NCI-H1694 (cell line): Measurements from ENCODE around the gene CCDC28B.
A peak's percentile ranks its signal among the peaks of the same experiment; 100 is the strongest.

ENCODE experiments used
- DNase-seq: peaks from one replicate; lab custom pipeline; 2025; lab: John Stamatoyannopoulos, UW

The CCDC28B gene

DNA sequence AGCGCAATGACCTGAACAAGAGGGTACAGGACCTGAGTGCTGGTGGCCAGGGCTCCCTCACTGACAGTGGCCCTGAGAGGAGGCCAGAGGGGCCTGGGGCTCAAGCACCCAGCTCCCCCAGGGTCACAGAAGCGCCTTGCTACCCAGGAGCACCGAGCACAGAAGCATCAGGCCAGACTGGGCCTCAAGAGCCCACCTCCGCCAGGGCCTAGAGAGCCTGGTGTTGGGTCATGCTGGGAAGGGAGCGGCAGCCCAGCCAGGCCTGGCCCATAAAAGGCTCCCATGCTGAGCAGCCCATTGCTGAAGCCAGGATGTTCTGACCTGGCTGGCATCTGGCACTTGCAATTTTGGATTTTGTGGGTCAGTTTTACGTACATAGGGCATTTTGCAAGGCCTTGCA lies 5.4 kb upstream of the CCDC28B start:
- DNase-seq, result no peak

DNA sequence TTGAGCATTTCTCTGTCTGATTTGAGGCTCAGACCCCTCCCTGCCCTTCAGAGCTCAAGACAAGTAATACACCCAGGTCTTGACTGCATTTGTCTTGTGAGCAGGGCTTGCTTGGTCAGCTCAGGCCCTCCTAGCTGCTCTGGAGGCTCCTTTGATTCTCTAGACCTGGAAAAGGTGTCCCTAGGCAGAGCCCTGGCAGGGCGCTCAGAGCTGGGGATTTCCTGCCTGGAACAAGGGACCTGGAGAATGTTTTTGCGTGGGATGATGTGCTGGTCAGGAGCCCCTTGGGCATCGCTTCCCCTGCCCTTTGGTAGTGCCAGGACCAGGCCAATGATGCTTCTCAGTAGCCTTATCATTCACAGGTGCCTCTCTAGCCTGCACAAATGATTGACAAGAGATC lies 4.9 kb upstream of the CCDC28B start:
- no peak for DNase-seq

DNA sequence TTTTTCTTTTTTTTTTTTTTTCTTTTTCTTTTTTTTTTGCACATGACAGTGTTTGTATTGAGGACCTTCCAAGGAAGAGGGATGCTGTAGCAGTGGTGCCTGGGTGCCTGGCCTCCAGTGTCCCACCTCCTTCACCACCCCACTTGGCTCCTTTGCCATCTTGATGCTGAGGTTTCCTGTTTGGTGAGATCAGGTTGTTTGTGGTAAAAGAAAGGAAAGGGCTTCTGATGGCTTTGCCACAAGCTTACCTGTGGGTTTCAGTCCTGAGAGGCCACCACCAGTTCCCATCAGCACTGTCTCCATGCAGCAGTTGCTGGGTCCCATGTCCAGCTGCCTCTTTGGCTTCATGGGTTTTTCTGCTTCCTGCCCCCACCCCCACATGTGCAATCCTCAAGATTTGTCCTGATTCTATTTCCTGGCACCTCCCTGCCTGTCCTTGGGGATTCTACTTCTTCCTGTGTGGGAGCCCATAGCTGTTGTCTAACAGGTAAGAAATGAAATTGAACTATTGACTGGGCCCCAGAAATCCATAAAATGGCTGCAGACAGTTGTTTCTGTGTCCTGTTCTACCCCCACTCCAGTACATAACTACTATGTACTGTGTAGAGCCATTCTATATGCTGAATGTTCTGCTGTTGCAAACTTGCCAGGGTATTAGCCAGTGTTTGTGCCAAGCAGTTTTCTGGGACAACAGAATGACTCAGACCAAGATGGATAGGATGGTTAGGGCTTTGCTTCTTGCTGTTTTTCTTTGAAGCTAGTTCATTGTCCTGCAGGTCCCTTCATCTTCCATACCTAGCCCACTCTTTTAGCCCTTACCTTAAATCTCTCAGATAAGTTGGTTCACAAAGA lies 4.2 kb upstream of the CCDC28B start:
- DNase-seq, result no peak

DNA sequence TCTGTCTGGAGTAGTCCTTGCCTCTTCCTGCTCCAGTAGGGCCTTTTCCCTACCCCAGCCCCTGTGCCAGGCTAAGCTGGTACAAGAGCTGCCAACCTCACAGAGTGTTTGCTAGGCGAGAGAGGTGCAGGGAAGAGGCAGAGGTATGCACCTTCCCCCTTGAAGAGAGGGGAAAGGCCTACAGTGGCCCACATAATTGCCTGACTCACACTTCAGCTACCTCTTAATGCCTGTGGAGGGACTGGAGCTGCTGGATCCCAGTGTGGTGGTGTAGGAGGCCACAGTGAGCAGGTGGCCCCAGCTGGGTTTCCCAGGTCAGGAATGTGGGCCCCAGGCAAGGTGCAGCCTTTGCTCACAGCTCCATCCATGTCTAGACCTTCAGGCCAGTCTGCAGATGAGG lies 3.3 kb upstream of the CCDC28B start:
- no peak for DNase-seq

DNA sequence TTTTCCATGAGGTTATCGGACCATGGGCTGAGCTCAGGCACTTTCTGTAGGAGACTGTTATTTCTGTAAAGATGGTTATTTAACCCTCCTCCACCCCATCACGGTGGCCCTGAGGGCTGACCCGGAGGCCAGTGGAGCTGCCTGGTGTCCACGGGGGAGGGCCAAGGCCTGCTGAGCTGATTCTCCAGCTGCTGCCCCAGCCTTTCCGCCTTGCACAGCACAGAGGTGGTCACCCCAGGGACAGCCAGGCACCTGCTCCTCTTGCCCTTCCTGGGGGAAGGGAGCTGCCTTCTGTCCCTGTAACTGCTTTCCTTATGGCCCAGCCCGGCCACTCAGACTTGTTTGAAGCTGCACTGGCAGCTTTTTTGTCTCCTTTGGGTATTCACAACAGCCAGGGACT lies 2.6 kb upstream of the CCDC28B start:
- DNase-seq, result no peak

DNA sequence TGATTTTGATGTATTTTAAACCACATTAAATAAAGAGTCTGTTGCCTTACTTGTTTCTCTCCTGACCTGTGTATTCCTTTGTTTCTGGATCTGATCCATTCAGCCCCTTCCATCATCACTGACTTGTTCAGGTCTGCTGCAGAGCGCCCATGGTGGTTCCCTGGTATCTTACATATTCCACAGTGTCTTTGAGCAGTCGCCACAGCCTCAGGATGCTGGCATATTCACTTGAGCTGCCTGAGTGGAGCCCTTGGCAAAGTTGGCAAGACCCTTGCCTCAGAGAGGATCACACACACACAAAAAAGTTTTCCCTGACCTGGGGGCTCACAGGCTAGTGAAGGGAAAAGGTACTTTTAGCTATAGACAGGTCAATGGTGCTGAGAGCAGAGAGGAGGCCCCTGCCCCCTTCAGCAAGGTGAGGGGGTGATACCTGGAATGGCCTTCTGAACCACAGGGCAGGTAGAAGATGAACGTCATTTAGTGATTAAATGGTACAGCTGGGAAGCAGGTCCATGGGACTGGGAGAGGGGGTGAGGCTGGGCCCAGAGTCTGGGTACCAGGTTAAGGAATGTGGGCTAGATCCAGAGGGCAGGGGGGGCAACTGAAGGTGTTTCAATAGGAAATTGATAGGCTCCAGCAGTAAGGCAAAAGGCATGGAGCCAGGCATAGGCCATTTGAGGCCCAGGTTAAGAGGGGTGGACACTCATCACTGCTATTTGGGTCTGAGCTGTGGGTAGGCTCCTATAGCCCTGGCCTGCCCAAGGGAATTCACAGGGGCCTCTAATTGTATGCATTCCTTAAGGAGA lies 2.0 kb upstream of the CCDC28B start:
- no peak for DNase-seq

DNA sequence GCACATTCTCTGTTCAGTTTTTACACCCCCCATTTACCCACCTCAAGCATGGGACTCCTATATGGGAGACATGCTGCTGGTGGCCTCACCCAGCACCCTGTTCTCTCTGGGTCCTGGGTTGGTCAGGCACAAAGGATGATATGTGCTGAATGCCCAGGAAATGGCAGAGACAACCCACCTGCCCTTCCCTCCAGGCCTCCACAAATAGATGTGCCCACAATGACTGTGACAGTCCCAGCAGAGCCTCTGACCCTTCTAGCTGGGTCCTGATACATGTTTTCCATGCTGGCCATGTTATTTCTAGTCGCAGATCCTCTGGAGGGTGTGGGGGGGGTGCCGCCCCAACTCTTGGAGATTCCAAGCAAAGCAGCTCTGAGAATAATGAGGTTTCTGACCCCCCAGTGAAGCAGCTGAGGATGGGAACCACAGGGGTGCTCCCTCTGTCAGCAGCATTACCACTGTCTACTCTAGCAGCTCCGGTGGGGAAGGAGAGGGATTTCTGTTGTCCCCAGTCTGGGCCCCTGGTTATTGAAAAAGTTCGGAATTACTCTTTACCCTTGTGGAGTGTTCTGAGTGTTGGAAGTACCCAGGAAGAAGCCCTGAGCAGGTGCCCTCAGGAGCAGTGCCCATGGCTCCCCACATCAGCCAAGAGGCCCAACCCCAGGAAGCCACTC lies 1.2 kb upstream of the CCDC28B start:
- no peak for DNase-seq

DNA sequence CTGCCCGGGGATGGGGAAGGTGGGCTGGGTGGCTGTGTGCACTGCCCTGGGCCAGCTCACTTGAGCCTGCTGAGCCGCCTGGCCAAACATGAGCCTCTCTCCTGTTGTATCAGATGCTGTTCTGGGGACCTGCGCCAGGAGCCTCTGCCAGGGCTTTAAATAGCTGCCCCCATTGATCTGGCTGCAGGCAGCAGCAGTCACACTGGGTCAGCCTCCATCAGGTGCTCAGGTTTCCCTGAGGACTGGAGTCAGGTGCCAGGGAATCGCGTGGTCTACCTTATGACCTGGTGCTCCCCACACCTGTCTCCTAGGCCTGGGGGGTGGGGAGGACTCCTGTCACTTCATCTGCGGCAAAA lies 700 bp upstream of the CCDC28B start:
- no peak for DNase-seq

DNA sequence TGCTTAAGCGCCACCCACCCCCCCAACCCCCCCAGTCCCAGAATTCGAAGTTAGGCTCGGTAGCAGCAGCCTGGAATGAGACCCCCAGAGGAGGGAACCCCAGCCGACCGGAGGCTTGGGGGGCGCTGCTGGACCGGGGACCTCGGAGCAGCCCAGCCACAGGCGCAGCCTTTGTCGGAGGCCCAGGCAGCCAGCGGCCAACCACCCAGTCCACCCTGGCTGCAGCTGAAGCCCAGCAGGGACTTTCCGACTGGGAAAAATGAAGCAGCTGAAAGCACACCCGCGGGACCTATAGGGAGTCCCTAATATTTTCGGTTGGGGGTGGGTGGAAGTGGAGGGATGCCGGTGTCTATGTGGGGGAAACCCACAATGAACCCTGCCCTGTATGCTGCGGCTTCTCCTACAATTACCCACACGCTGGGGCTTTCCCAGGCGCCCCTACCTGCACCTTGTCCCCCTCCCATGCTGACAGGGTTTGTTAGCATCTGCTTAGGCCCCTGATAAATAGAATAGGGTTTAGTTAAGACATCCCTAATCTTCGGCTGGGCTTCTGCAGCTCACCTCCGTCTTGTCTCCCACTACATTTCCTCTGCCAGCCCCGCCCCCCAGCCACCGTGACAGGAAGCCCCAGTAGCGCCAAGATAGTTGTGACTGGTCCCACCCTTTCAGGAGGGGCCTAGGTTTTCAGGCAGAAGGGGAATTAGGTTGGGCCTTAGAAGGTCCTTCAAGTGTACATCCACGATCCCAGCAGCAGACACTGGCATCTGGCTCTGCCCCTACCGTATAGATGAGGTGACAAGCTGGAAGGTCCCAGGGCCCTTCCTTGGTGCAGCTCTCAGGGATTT lies 838 bp downstream of the CCDC28B start:
- no peak for DNase-seq

DNA sequence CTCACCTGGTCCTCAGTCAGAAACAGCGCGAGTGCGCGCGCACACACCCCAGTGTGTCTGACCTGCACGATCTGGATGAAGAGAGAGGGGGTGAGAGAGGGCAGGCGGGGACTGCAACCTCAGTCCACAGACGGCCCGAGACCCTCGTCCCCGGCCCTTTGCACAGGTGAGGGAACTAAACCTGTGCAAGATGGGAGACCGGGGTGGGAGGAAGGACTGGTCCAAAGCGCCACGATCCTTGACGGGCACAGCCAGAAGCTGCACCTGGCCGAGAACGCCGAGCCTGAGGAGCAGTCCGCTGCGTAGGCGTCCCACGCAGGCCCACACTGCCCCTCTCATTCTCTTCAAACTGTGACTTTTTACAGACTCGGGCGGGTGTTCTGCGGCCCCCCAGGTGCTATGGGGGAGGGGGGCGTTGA lies 4.6 kb downstream of the CCDC28B start:
- no peak for DNase-seq

DNA sequence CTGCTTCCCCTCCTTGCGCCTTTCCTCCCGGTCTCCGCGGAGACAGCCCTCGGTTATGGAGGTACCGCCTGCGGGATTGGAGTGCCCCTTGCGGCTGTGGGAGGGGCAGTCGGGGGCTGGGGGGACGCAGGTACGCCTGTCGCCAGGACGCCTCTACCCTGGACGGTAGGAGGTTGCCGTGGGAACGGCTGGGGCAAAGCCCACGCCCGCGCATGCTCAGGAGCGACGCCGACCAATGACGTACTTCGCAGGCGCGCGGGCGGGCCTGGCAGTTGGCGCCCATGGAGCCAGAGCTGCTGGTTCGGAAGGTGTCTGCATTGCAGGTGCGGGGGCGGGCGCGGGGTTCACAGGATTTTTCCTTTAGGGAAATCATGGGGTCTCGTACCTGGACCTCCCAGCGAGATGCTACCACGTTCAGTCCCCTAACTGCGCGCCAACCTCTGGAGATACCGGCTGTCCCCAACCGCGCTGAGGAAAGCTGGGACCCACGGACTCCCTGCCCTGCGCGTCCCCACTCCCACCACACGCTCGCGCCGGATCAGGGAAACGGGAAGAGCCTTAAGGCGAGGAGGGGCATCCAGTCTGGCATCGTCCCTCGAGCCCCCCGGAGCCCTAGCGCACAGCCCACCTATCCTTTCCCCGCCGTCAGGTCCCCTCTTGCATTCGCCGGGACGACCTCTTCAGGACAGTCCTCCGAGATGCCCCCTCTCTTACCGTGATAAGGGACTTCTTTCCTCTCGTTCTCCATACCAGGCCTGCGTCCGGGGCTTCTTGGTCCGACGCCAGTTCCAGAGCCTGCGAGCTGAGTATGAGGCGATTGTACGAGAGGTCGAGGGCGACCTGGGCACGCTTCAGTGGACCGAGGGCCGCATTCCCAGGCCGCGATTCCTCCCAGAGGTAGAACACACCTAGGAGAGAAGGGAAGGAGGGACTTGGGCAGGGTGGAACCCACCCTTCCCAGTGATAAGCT lies 5.3 kb downstream of the CCDC28B start, which contains the start of gene IQCC:
TSS of gene IQCC (plus strand) at position 271 of the 970 bp plus-strand sequence. CDS start at position 282, 11 bp downstream.
- DNase-seq, result peak; percentile 57

DNA sequence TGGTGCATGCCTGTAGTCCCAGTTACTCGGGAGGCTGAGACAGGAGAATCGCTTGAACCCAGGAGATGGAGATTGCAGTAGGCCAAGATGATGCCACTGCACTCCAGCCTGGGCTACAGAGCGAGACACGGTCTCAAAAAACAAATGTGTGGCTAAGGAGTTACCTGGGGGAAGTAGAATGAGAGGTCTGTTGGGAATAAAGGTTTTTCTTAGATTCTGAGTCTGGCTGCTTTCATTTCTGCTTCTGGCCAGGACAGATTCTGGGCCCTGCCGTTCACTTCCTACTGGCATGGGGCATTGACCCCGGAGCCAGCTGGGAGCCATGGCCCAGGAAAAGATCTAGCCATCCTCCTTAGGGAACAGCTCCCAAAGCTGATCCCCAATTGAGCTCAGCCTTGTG lies 8.1 kb downstream of the CCDC28B start:
- DNase-seq, result no peak

DNA sequence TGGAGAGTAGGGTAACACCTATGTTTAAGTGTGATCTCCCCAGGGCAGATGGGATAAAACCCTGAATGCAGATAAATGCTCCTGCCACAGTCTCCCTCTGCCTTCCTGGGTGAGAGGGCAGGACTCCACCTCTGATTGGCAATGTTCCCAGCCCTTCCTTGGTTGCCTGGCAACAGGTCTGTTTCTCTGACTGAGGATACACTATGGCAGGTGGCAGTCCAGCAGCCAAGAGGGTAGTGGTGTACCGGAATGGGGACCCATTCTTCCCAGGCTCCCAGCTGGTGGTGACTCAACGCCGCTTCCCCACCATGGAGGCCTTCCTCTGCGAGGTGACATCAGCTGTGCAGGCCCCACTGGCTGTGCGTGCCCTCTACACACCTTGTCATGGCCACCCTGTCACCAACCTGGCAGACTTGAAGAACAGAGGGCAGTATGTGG lies 8.5 kb downstream of the CCDC28B start, which contains the start of gene DCDC2B:
TSS of gene DCDC2B (plus strand) at position 199 of the 438 bp plus-strand sequence. CDS start at position 204, 5 bp downstream.
- no peak for DNase-seq

DNA sequence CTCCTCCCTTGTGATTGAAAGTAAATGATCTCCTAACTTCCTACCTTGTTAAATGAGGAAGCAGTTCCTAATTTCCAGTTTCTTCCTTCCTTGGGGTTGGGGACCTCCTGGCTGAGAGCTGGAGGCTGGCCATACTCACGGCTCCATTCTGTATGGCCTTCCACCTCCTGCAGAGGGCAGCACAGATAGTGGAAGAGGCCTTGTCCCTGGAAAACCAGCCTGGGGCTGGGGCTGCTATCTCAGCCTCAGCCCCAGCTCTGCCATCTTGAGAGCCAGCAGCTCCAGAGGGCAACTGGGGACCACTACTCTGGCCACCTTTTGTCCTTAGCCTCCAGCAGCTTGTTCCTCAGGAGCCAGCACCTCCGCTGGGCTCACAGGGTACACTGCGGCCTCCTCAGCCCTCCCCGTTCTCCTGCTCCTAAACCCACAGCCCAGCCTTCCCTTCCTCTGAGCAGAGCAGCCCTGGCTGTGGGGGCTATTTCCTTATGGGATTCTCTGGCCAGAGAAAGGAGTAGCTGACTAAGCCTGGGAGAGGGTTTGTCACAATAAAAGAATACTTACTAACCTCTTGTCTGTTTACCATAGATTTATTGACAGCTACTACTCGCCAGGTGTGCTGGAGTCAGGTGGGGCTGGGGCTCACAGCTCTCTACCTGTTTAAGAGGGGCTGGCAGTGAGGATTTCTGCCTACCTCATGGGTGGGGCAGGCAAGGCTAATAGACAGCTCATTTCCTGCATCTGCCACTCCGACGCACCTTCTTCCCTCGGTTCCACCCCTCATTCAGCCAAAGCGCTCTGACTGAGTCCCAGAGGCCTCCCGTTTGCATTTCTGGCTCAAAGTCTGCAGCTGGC lies 15.5 kb downstream of the CCDC28B start:
- peak; percentile 32 for DNase-seq

DNA sequence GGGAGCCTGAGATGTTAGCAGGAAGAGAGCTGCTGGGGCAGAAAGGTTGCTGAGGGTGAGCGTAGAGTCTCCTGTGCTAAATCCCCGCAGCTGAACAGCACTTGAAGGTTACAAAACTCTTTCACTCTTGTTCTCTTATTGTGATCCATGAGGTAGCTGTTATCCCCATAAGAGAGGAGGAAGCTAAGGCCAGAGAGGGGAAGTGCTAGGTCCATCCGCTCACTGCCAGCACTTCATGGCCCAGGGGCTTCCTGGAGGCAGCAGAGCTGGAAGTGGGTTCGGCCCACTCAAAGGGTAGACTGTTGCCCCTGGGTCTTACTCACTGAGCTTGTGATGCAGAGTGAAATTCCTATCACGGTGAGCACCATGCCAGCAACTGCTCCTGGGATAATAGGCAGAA lies 16.2 kb downstream of the CCDC28B start:
- no peak for DNase-seq

DNA sequence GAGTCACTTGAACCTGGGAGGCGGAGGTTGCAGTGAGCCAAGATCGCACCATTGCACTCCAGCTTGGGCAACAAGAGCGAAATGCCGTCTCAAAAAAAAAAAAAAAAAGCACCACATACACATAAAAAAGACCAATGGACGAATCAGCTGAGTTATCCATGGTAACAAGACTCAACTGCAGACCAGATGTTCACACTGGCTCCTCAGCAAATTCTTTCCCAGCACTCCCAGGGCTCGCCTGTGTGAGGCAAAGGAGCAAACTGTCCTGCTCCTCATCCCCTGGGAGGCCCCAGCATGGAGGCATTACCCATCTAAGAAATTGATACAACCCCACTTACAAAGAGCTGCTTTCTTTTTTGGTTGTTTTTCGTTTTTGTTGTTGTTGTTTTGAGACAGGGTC lies 18.6 kb downstream of the CCDC28B start:
- DNase-seq, result no peak

DNA sequence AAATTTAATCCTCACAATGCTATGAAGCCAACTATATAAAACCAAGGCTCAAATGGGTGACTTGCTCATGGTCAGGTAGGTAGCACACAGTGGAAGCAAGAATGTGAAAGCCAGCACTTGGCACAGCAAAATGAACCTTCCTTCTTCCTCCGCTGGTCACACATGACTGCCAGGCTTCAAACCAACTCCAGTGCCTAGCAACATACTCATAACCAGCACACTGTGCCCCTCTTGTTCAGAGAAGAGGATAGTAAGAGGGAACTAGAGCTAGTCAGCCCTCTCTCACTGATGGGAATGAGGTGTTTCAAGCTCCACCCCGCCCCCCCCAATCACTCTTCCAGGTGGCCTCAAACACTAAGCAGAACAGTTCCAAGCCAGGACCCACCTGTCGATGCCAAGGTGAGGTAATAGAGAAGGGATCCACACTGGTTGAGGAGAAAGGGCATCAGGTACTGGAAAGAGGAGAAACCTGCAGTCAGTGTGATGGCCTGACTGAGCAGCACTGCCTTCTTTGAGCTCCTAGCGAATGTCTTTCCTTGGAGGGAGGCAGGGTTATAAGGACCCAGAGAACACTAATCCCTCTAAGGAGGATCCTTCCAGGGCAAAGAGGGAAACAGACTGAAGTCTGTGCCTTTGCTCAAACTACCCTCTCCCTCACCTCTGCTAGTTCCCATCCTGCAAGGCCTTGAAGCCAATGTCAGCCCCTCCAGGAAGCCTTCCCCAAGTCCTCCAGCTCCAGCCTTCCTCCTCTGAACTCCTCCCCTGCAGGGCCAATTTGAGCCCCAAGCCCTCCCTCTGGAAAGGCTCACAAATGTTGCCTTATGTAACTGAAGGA lies 20.6 kb downstream of the CCDC28B start:
- DNase-seq, result no peak

DNA sequence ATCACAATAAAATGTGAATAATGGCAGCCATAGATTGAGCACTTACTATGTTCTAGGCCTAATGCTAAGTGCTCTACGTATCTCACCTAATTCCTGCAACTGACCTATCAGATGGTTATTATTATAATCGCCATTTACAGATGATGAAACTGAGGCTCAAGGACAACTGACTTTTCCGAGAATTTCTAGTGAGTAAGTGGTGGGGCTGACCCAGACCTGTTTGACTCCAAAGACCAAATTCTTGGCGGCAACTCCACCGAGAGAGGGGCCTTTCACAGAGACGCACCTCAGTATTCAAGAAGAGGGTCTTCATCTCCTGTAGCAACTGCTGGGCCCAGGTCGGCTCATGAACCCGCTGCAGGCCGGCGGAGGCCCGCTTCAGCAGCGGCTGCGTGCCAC lies 21.2 kb downstream of the CCDC28B start:
- DNase-seq, result no peak
